ENCODE data around the gene UNC119B. TPM values are rescaled to one million over a fixed set of nuclear protein-coding genes. Genes with fewer than 3 reads are reported as not detected.
"Not testable (repeated sequence)": the region's sequence is repeated elsewhere in the genome, so short reads cannot be mapped to it uniquely, and the experiment has no call there.

The UNC119B gene
- 44.0 TPM for polyA plus RNA-seq (2013, experiment 1 of 2)
- polyA plus RNA-seq (2013, experiment 2 of 2), result 42.0 TPM

DNA sequence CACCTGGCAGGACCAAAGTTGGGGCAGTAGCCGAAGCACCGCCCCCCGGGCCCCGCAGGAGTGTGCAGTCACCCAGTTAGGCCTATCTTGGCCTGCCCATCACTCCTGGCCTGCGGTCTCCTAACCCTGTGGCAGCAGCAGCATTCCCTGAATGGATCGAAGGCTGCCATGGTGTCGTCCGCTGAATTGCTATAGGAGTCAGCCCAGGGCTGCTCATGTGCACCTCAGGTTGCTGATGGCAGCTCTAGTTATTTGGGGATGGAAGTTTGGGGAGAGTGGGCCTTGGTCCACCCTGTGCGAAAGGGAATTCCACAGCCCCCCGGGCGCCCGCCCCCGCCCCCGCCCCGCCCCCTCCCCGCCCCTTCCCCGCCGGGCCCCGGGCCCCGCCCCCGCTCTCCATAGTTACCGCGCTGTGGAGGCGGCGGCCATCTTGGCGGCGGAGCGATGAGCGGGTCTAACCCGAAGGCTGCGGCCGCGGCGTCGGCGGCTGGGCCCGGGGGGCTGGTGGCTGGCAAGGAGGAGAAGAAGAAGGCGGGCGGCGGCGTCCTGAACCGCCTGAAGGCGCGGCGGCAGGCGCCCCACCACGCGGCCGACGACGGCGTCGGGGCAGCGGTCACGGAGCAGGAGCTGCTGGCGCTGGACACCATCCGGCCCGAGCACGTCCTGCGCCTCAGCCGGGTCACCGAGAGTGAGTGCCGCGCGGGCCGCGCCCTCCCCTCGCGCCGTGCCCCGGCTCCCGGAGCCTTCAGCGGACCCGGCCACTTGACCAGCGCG is at the start of gene UNC119B:
Gene UNC119B, plus strand, starts transcription at position 428 of the 774 bp plus-strand sequence. Its CDS starts 17 bp downstream, at position 445.
- Histone ChIP-seq H3K4me3 (ENCODE audit: low read length) (peak within 1 kb of the TSS; percentile 94), H3K27ac (ENCODE audit: low read depth, low read length) (peak within 1 kb of the TSS; percentile 66), H3K4me1 (ENCODE audit: insufficient read depth, low read length) (peaks cover 14% of the 10 kb centered on the region; the same call in 1 of the 2 replicates), H3K9ac (ENCODE audit: low read depth, low read length) (peak within 1 kb of the TSS; percentile 93), H3K27me3 (ENCODE audit: insufficient read depth, low read length) (no peaks in the 10 kb centered on the region), H3K9me3 (ENCODE audit: insufficient read depth, low read depth, low read length) (no peaks in the 10 kb centered on the region), H3K36me3 (ENCODE audit: insufficient read depth, low read length) (peaks cover 25% of the 10 kb centered on the region)
- WGBS, result 2% methylated on average over 69 of the region's 76 CpGs

DNA sequence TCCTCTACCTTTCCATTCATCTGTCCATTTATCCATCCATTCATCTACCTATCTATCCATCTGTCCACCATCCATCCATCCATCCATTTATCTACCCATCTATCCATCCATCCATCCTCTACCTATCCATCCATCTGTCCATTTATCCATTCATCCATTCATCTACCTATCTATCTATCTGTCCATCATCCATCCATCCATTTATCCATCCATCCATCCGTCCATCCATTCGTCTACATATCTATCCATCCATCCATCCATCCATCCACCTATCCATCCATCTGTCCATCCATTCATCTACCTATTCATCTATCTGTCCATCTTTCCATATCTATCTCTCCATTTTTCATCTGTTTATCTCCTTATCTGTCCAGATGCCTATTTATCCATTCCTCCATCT is 48.8 kb upstream of the UNC119B start:
- H3K4me3 ChIP-seq (ENCODE audit: low read length), result no peak overlapping the region
- H3K36me3 ChIP-seq (ENCODE audit: insufficient read depth, low read length), result no peaks in the 10 kb centered on the region
- H3K9ac ChIP-seq (ENCODE audit: low read depth, low read length), result no peak overlapping the region
- H3K9me3 ChIP-seq (ENCODE audit: insufficient read depth, low read depth, low read length), result no peaks in the 10 kb centered on the region
- 0 out of 2 replicates have a peak, but pooled peaks cover 1% of the 10 kb centered on the region for H3K4me1 ChIP-seq (ENCODE audit: insufficient read depth, low read length)
- 44% methylated on average over 2 of the region's 2 CpGs for WGBS
- no peak overlapping the region for H3K27ac ChIP-seq (ENCODE audit: low read depth, low read length)
- H3K27me3 ChIP-seq (ENCODE audit: insufficient read depth, low read length), result no peaks in the 10 kb centered on the region

DNA sequence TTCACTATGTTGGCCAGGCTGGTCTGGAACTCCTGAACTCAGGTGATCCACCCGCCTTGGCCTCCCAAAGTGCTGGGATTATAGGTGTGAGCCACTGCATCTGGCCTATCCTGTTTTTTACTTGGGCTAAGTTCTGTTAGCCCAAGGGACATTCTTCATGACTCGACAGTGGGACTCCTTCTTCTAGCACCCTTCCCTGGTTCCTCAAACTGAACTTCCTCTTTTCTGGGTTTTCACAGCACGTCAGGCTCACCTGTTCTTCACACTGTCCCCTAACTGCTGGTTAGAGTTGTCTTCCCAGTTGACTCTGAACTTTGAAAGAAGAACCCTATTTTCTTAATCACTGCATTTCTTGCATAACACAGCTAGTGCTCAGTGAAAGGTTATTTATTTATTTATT is 47.4 kb upstream of the UNC119B start:
- no peaks in the 10 kb centered on the region for H3K36me3 ChIP-seq (ENCODE audit: insufficient read depth, low read length)
- no peak overlapping the region for H3K4me3 ChIP-seq (ENCODE audit: low read length)
- H3K27ac ChIP-seq (ENCODE audit: low read depth, low read length), result no peak overlapping the region
- no peak overlapping the region for H3K9ac ChIP-seq (ENCODE audit: low read depth, low read length)
- H3K27me3 ChIP-seq (ENCODE audit: insufficient read depth, low read length), result no peaks in the 10 kb centered on the region
- WGBS, result 88% methylated on average over 3 of the region's 3 CpGs
- H3K4me1 ChIP-seq (ENCODE audit: insufficient read depth, low read length), result peaks cover 3% of the 10 kb centered on the region; the same call in 1 of the 2 replicates
- H3K9me3 ChIP-seq (ENCODE audit: insufficient read depth, low read depth, low read length), result no peaks in the 10 kb centered on the region

GRCh38 chr12:120663741-120664140 is 46.5 kb upstream of the UNC119B start:
- no peak overlapping the region for H3K4me3 ChIP-seq (ENCODE audit: low read length)
- H3K9ac ChIP-seq (ENCODE audit: low read depth, low read length), result no peak overlapping the region
- 89% methylated on average over 5 of the region's 5 CpGs for WGBS
- no peak overlapping the region for H3K27ac ChIP-seq (ENCODE audit: low read depth, low read length)
- peaks cover 3% of the 10 kb centered on the region for H3K4me1 ChIP-seq (ENCODE audit: insufficient read depth, low read length)
- no peaks in the 10 kb centered on the region for H3K9me3 ChIP-seq (ENCODE audit: insufficient read depth, low read depth, low read length)
- H3K27me3 ChIP-seq (ENCODE audit: insufficient read depth, low read length), result no peaks in the 10 kb centered on the region
- H3K36me3 ChIP-seq (ENCODE audit: insufficient read depth, low read length), result no peaks in the 10 kb centered on the region

DNA sequence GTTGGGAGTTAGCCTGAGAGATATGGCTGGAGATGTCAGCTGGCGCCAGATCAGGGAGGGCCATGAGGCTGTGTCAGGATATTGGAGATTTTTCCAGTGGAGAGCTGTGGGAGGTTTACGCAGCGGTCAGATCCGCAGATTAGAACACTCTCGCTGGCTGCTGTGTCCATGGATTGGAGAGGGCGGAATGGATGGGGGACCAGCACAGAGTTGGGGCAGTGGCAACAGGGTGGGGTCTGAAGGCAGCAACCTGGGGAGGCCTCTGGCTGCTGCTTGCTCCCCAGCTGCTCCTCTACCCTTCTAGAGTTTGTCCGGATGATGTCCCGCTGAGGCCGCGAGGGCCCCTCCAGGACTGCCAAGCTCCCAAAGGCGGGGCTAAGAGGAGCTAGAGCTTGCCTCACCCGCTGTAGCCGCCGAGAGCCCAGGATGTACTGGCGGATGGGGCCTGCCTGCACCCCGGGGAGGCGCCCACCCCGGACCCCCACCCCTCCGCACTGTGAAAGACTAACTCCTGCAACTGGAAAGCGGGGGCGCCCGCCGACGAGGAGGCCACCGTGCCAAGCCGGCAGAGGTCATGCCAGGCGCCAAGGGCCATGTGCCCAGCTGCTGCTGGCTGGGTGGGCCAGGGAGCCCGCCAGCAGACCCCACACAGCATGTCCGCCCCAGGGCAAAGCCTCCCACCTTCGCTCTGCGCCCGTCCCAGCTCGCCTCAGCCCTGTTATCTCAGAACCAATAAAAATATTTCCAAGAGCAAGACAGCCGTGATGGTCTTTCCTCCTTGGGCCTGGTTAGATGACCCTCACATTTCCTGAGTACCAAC is 43.5 kb upstream of the UNC119B start:
- H3K27ac ChIP-seq (ENCODE audit: low read depth, low read length), result no peak overlapping the region
- no peaks in the 10 kb centered on the region for H3K9me3 ChIP-seq (ENCODE audit: insufficient read depth, low read depth, low read length)
- no peaks in the 10 kb centered on the region for H3K27me3 ChIP-seq (ENCODE audit: insufficient read depth, low read length)
- H3K9ac ChIP-seq (ENCODE audit: low read depth, low read length), result no peak overlapping the region
- H3K36me3 ChIP-seq (ENCODE audit: insufficient read depth, low read length), result no peaks in the 10 kb centered on the region
- WGBS, result 92% methylated on average over 34 of the region's 34 CpGs
- H3K4me1 ChIP-seq (ENCODE audit: insufficient read depth, low read length), result peaks cover 19% of the 10 kb centered on the region
- no peak overlapping the region for H3K4me3 ChIP-seq (ENCODE audit: low read length)

- no peaks in the 10 kb centered on the region for H3K36me3 ChIP-seq (ENCODE audit: insufficient read depth, low read length)
- H3K4me3 ChIP-seq (ENCODE audit: low read length), result no peak overlapping the region
- 64% methylated on average over 20 of the region's 20 CpGs for WGBS
- peak overlapping the region; percentile 79; the same call in 1 of the 2 replicates for H3K27ac ChIP-seq (ENCODE audit: low read depth, low read length)
- H3K9ac ChIP-seq (ENCODE audit: low read depth, low read length), result no peak overlapping the region
- H3K4me1 ChIP-seq (ENCODE audit: insufficient read depth, low read length), result peaks cover 19% of the 10 kb centered on the region
- no peaks in the 10 kb centered on the region for H3K27me3 ChIP-seq (ENCODE audit: insufficient read depth, low read length)
- H3K9me3 ChIP-seq (ENCODE audit: insufficient read depth, low read depth, low read length), result no peaks in the 10 kb centered on the region
Measured at GRCh38 chr12:120668091-120668867, 42.0 kb upstream of the UNC119B start.

DNA sequence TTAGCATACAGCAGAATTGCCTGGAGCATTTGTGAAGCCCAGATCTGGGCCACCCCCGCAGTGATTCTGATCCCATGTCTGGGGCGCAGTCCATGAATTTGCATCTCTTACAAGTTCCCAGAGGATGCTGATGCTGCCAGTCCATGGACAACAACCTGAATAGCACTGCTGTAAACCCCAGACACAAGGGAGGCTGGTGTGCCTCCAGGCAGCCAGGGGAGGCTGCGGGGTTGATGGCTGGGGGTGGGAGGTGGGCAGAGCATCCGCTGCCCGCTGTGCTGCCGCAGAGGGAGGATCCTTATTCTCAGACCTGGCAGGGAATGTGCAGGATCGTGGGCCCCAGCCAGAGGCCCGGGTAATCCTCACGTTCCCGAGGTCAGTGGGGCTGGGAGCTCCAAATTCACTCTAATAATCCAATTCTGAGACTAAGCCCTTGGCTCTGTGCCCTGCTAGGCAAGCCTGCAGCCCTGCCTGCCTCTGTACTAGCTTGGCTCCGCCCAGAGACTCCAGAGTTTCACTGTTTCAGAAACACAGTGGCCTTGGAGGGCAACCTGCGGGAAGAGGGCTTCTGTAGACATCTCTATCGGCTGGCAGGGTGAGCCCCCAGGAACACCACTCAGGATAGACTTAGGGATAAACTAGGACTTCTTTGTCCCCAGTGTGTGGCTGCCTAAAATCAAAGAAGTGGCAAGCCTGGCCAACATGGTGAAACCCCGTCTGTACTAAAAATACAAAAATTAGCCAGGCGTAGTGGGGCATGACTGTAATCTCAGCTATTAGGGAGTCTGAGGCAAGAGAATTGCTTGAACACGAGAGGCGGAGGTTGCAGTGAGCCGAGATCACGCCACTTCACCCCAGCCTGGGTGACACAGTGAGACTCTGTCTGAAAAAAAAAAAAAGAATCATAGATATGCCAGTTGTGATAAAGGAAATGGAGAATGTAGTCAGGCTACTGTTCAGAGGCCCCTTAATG is 41.1 kb upstream of the UNC119B start:
- Histone ChIP-seq H3K9me3 (ENCODE audit: insufficient read depth, low read depth, low read length) (no peaks in the 10 kb centered on the region), H3K36me3 (ENCODE audit: insufficient read depth, low read length) (no peaks in the 10 kb centered on the region), H3K9ac (ENCODE audit: low read depth, low read length) (peak overlapping the region; percentile 32; the same call in 1 of the 2 replicates), H3K4me1 (ENCODE audit: insufficient read depth, low read length) (peaks cover 19% of the 10 kb centered on the region), H3K27ac (ENCODE audit: low read depth, low read length) (peak overlapping the region; percentile 79; the same call in 1 of the 2 replicates), H3K4me3 (ENCODE audit: low read length) (peak overlapping the region; percentile 23; the same call in 1 of the 2 replicates), H3K27me3 (ENCODE audit: insufficient read depth, low read length) (no peaks in the 10 kb centered on the region)
- 47% methylated on average over 19 of the region's 19 CpGs for WGBS

DNA sequence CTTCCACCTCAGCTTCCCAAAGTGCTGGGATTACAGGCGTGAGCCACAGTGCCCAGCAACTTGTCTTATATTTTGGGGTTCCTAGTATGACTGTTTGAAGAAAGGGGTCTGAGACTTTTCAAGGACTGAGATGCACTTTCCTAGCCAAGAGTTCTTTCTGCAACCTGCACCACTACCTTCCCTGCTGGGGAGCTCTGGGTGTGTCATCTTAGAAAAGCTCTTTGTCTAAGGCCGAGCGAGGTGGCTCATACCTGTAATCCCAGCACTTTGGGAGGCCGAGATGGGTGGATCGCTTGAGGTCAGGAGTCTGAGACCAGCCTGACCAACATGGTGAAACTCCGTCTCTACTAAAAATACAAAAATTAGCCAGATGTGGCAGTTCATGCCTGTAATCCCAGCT is 40.0 kb upstream of the UNC119B start:
- H3K4me3 ChIP-seq (ENCODE audit: low read length); H3K27me3 ChIP-seq (ENCODE audit: insufficient read depth, low read length); H3K9me3 ChIP-seq (ENCODE audit: insufficient read depth, low read depth, low read length); H3K36me3 ChIP-seq (ENCODE audit: insufficient read depth, low read length); H3K9ac ChIP-seq (ENCODE audit: low read depth, low read length); H3K27ac ChIP-seq (ENCODE audit: low read depth, low read length): not testable (repeated sequence)
- peaks cover 19% of the 10 kb centered on the region for H3K4me1 ChIP-seq (ENCODE audit: insufficient read depth, low read length)
- WGBS, result 89% methylated on average over 6 of the region's 6 CpGs

- Histone ChIP-seq H3K4me3 (ENCODE audit: low read length) (no peak overlapping the region), H3K9me3 (ENCODE audit: insufficient read depth, low read depth, low read length) (no peaks in the 10 kb centered on the region), H3K36me3 (ENCODE audit: insufficient read depth, low read length) (no peaks in the 10 kb centered on the region), H3K9ac (ENCODE audit: low read depth, low read length) (no peak overlapping the region), H3K27ac (ENCODE audit: low read depth, low read length) (no peak overlapping the region), H3K4me1 (ENCODE audit: insufficient read depth, low read length) (peaks cover 19% of the 10 kb centered on the region), H3K27me3 (ENCODE audit: insufficient read depth, low read length) (no peaks in the 10 kb centered on the region)
- WGBS, result 93% methylated on average over 5 of the region's 5 CpGs
Measured at GRCh38 chr12:120670667-120671066, 39.6 kb upstream of the UNC119B start.

DNA sequence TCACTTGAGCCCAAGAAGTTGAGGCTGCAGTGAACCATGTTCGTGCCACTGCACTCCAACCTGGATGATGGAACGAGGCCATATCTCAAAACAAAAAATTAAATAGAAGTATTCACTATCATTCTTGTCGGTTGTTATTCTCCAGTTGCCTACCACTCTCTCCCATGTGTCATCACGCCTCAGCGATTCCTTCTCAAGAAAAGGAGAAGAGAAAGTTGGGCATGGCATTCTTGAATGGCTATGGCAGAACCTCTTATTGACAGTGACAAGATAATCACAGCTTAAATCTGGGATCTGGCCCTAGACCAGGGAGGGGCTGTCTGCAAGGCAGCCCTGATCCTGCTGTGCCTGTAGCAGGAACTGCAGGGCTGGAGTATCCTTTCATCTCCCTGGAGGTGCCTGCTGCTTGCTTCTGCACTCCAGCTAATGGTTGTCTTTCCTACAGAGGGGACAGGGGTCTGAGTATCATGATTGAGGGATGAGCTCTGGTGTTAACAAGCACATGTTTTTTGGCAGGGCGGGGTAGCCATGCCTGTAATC is 36.1 kb upstream of the UNC119B start:
- H3K4me3 ChIP-seq (ENCODE audit: low read length), result no peak overlapping the region
- peaks cover 14% of the 10 kb centered on the region for H3K4me1 ChIP-seq (ENCODE audit: insufficient read depth, low read length)
- H3K27me3 ChIP-seq (ENCODE audit: insufficient read depth, low read length), result no peaks in the 10 kb centered on the region
- 92% methylated on average over 6 of the region's 6 CpGs for WGBS
- no peaks in the 10 kb centered on the region for H3K36me3 ChIP-seq (ENCODE audit: insufficient read depth, low read length)
- H3K9me3 ChIP-seq (ENCODE audit: insufficient read depth, low read depth, low read length), result no peaks in the 10 kb centered on the region
- no peak overlapping the region for H3K27ac ChIP-seq (ENCODE audit: low read depth, low read length)
- no peak overlapping the region for H3K9ac ChIP-seq (ENCODE audit: low read depth, low read length)

All from HUES64 (cell line).